H1 (cell line): ENCODE data around the gene FRMD4A. TPM values are rescaled to one million over a fixed set of nuclear protein-coding genes. Genes with fewer than 3 reads are reported as not detected.

Experiments
- CTCF ChIA-PET: fragments of 300-600 bp; sonication (Branson Sonifier 250); formaldehyde crosslinking; loops from one replicate; lab custom pipeline; 2021; ENCODE audit not compliant: partially characterized antibody; lab: Charles Lee
- POLR2A ChIA-PET: fragments of 300-600 bp; sonication (Branson Sonifier 250); formaldehyde crosslinking; loops from one replicate; lab custom pipeline; 2021; ENCODE audit warnings: inconsistent platforms; ENCODE audit not compliant: partially characterized antibody; lab: Charles Lee
- DNase-seq, 2 experiments: peaks; one replicate each; pipeline versions ENCODE4 v3.0.0 to v3.0.0-alpha.2; 2010 to 2022; ENCODE audit warnings: low spot score in 2 of 2, low read depth in 1 of 2, mixed read lengths in 1 of 2
- FAIRE-seq: peaks from 2 replicates; lab custom pipeline; 2011; peaks lifted over from hg19 to GRCh38; lab: Jason Lieb, UNC
- H2AFZ ChIP-seq: 2 replicates; pipeline ENCODE4 v1.8.1; 2012; ENCODE audit warnings: low read length, inconsistent platforms
- H2AK5ac ChIP-seq: 2 replicates; pipeline ENCODE4 v1.6.1; 2013; ENCODE audit warnings: low read depth, low read length
- H2BK120ac ChIP-seq: replicated peaks from 2 replicates; pipeline ENCODE3; 2013; ENCODE audit warnings: low read depth, low read length, inconsistent platforms
- H2BK12ac ChIP-seq: 2 replicates; pipeline ENCODE4 v1.6.1; 2013; ENCODE audit warnings: low read depth, low read length
- H2BK15ac ChIP-seq: 2 replicates; pipeline ENCODE4 v1.6.1; 2013; ENCODE audit warnings: low read length
- H2BK20ac ChIP-seq: 2 replicates; pipeline ENCODE4 v1.6.1; 2013; ENCODE audit warnings: low read length
- H2BK5ac ChIP-seq: 2 replicates; pipeline ENCODE4 v1.6.1; 2013; ENCODE audit warnings: low read depth, low read length
- H3K14ac ChIP-seq: 2 replicates; pipeline ENCODE4 v1.6.1; 2013; ENCODE audit warnings: inconsistent platforms; ENCODE audit not compliant: insufficient read length
- H3K18ac ChIP-seq: 2 replicates; pipeline ENCODE4 v1.6.1; 2013; ENCODE audit warnings: low read length; ENCODE audit errors: extremely low read depth
- H3K23ac ChIP-seq: 2 replicates; pipeline ENCODE4 v1.6.1; 2013; ENCODE audit warnings: inconsistent platforms; ENCODE audit not compliant: insufficient read length
- H3K23me2 ChIP-seq: 2 replicates; pipeline ENCODE4 v1.6.1; 2013; ENCODE audit warnings: low read depth, low read length
- H3K27ac ChIP-seq: 2 replicates; pipeline ENCODE4 v1.6.1; 2011; ENCODE audit warnings: low read depth, low read length, inconsistent platforms
- H3K27me3 ChIP-seq, 4 experiments: replicated peaks in 1 of 4; 1 replicate in 1 of 4; 2 replicates in 3 of 4; pipeline versions ENCODE4 v1.6.1 to v1.8.1; 2011 to 2013; ENCODE audit warnings: low read length in 3 of 4, mild to moderate bottlenecking in 3 of 4, inconsistent platforms in 2 of 4, mixed read lengths in 2 of 4, moderate library complexity in 1 of 4; ENCODE audit not compliant: control insufficient read depth in 3 of 4, insufficient read depth in 3 of 4; ENCODE audit errors: extremely low read depth in 1 of 4
- H3K36me3 ChIP-seq, 4 experiments: 2 replicates each; pipeline versions ENCODE4 v1.6.1 to v1.8.1; 2011 to 2013; ENCODE audit warnings: mild to moderate bottlenecking in 4 of 4, low read length in 3 of 4, moderate library complexity in 2 of 4, control low read depth in 1 of 4, inconsistent platforms in 1 of 4; ENCODE audit not compliant: insufficient read depth in 4 of 4, control insufficient read depth in 2 of 4
- H3K4ac ChIP-seq: replicated peaks from 2 replicates; pipeline ENCODE3; 2013; ENCODE audit warnings: low read length, low read depth, mixed read lengths, inconsistent platforms; ENCODE audit not compliant: insufficient read length
- H3K4me1 ChIP-seq, 4 experiments: replicated peaks in 1 of 4; 1 replicate in 1 of 4; 2 replicates in 3 of 4; pipeline versions ENCODE4 v1.6.1 to v1.8.1; 2011 to 2013; ENCODE audit warnings: low read length in 3 of 4, inconsistent platforms in 2 of 4, mixed read lengths in 1 of 4; ENCODE audit not compliant: insufficient read depth in 4 of 4, control insufficient read depth in 3 of 4
- H3K4me2 ChIP-seq, 2 experiments: 2 replicates each; pipeline versions ENCODE4 v1.6.1 to v1.8.1; 2011 to 2013; ENCODE audit warnings: low read depth in 2 of 2, low read length in 2 of 2, control low read depth in 1 of 2, inconsistent platforms in 1 of 2, mild to moderate bottlenecking in 1 of 2; ENCODE audit not compliant: insufficient read depth in 1 of 2
- H3K4me3 ChIP-seq, 4 experiments: fragments of 200-600, 300-600 bp in 1 of 4; sonication (generic), shearing (Covaris generic), sonication (Bioruptor Twin) in 1 of 4; 2 replicates each; pipeline versions ENCODE4 v1.5.1 to v1.8.1; 2011 to 2016; ENCODE audit warnings: low read length in 4 of 4, low read depth in 3 of 4, control low read depth in 2 of 4, inconsistent platforms in 2 of 4, mild to moderate bottlenecking in 2 of 4, mixed read lengths in 1 of 4, moderate library complexity in 1 of 4; ENCODE audit not compliant: insufficient read depth in 2 of 4; ENCODE audit errors: extremely low read depth in 1 of 4
- H3K56ac ChIP-seq: replicated peaks from 2 replicates; pipeline ENCODE3; 2013; ENCODE audit warnings: low read depth, mild to moderate bottlenecking, mixed read lengths, low read length, inconsistent platforms; ENCODE audit not compliant: insufficient read length
- H3K79me1 ChIP-seq: 2 replicates; pipeline ENCODE4 v1.6.1; 2013; ENCODE audit warnings: low read depth, low read length, control low read depth
- H3K79me2 ChIP-seq, 2 experiments: 2 replicates each; pipeline versions ENCODE4 v1.6.1 to v1.8.1; 2012 to 2013; ENCODE audit warnings: low read length in 2 of 2, mild to moderate bottlenecking in 2 of 2, inconsistent platforms in 1 of 2; ENCODE audit not compliant: insufficient read depth in 2 of 2, control insufficient read depth in 1 of 2
- H3K9ac ChIP-seq, 4 experiments: replicated peaks in 1 of 4; 1 replicate in 1 of 4; 2 replicates in 3 of 4; pipeline versions ENCODE4 v1.6.1 to v1.8.1; 2011 to 2013; ENCODE audit warnings: low read depth in 3 of 4, low read length in 3 of 4, control low read depth in 2 of 4, mild to moderate bottlenecking in 2 of 4, moderate library complexity in 2 of 4, inconsistent platforms in 1 of 4; ENCODE audit errors: extremely low read depth in 1 of 4
- H3K9me3 ChIP-seq, 2 experiments: 2 replicates each; pipeline versions ENCODE4 v1.6.1 to v1.8.1; 2012 to 2013; ENCODE audit warnings: mild to moderate bottlenecking in 2 of 2, moderate library complexity in 2 of 2, control low read depth in 1 of 2, inconsistent platforms in 1 of 2, low read depth in 1 of 2, low read length in 1 of 2, mixed read lengths in 1 of 2; ENCODE audit not compliant: insufficient read depth in 2 of 2
- H4K20me1 ChIP-seq, 2 experiments: replicated peaks in 1 of 2; 2 replicates each; pipeline versions ENCODE3 to v1.8.1; 2011 to 2013; ENCODE audit warnings: inconsistent platforms in 2 of 2, low read length in 2 of 2, mild to moderate bottlenecking in 1 of 2; ENCODE audit not compliant: insufficient read depth in 2 of 2, control insufficient read depth in 1 of 2
- H4K5ac ChIP-seq: 2 replicates; pipeline ENCODE4 v1.6.1; 2013; ENCODE audit warnings: low read length, low read depth, mixed read lengths, inconsistent platforms; ENCODE audit not compliant: insufficient read length
- H4K8ac ChIP-seq: 2 replicates; pipeline ENCODE4 v1.8.0; 2013; ENCODE audit warnings: mild to moderate bottlenecking, moderate library complexity, low read length, inconsistent platforms; ENCODE audit not compliant: insufficient read depth; ENCODE audit errors: extremely low read depth
- H4K91ac ChIP-seq: replicated peaks from 2 replicates; pipeline ENCODE3; 2013; ENCODE audit warnings: low read length, mixed read lengths, inconsistent platforms; ENCODE audit not compliant: insufficient read length
- ATF2 ChIP-seq: IDR thresholded peaks from 2 replicates; pipeline ENCODE4 v1.6.1; 2012; ENCODE audit warnings: low read length, inconsistent platforms
- CBX8 ChIP-seq: fragments of 300-800, 300-1000 bp; sonication (generic); IDR thresholded peaks from 2 replicates; pipeline ENCODE4 v1.7.1; 2016; ENCODE audit warnings: low read depth, low read length, borderline replicate concordance
- CREB1 ChIP-seq: IDR thresholded peaks from 2 replicates; pipeline ENCODE4 v1.6.1; 2012; ENCODE audit warnings: inconsistent platforms
- EZH2 ChIP-seq: fragments of 200-600 bp; sonication (generic); IDR thresholded peaks from 2 replicates; pipeline ENCODE4 v1.7.1; 2012; ENCODE audit warnings: low read depth, mild to moderate bottlenecking, moderate library complexity, low read length, inconsistent platforms; ENCODE audit not compliant: severe bottlenecking
- GTF2F1 ChIP-seq: IDR thresholded peaks from 2 replicates; pipeline ENCODE4 v1.6.1; 2012; ENCODE audit warnings: low read depth, low read length, improper control_type of control experiment, borderline replicate concordance
- JUN ChIP-seq: IDR thresholded peaks from 2 replicates; pipeline ENCODE4 v1.6.1; 2011; ENCODE audit warnings: low read depth, mild to moderate bottlenecking, improper control_type of control experiment, low read length
- NANOG ChIP-seq: IDR thresholded peaks from 2 replicates; pipeline ENCODE4 v1.6.1; 2011; ENCODE audit warnings: low read length, low read depth, mild to moderate bottlenecking, inconsistent platforms; ENCODE audit not compliant: insufficient read depth, poor library complexity, severe bottlenecking
- NRF1 ChIP-seq: IDR thresholded peaks from 2 replicates; pipeline ENCODE4 v1.6.1; 2011; ENCODE audit warnings: mild to moderate bottlenecking, low read depth, low read length, improper control_type of control experiment
- RFX5 ChIP-seq: IDR thresholded peaks from 2 replicates; pipeline ENCODE4 v1.6.1; 2011; ENCODE audit warnings: low read depth, low read length, improper control_type of control experiment, borderline replicate concordance
- SP1 ChIP-seq: IDR thresholded peaks from 2 replicates; pipeline ENCODE4 v1.6.1; 2011; ENCODE audit warnings: low read depth, low read length
- TAF7 ChIP-seq: optimal IDR thresholded peaks from 2 replicates; pipeline ENCODE3; 2011; ENCODE audit warnings: low read depth, mild to moderate bottlenecking, inconsistent platforms, low read length, moderate library complexity, borderline replicate concordance
- TEAD4 ChIP-seq: IDR thresholded peaks from 2 replicates; pipeline ENCODE4 v1.6.1; 2012; ENCODE audit warnings: low read depth, low read length, inconsistent platforms, mixed read lengths
- YY1 ChIP-seq: IDR thresholded peaks from 2 replicates; pipeline ENCODE4 v1.6.1; 2011; ENCODE audit warnings: low read depth, mild to moderate bottlenecking, low read length
- WGBS, 2 experiments: shearing (Covaris generic) in 1 of 2; methylation state at CpG; one replicate each; pipeline versions ENCODE4 v1.1.6 to v1.1.7; 2013 to 2015; ENCODE audit warnings: low lambda C conversion rate in 2 of 2, mixed read lengths in 2 of 2, inconsistent platforms in 1 of 2, low coverage in 1 of 2, missing lambda C conversion rate in 1 of 2; ENCODE audit not compliant: insufficient replicate concordance in 2 of 2, insufficient coverage in 1 of 2, insufficient read length in 1 of 2; ENCODE audit errors: extremely low coverage in 1 of 2, missing lambda C conversion rate in 1 of 2; 5-methylcytosine and 5-hydroxymethylcytosine counted together
- polyA plus RNA-seq, 7 experiments: library from polyadenylated mRNA; depleted of rRNA in 3 of 7; stranded (reverse) in 5 of 7; unstranded in 2 of 7; fragments of >200 nt in 5 of 7; fragments of 200-250 nt in 2 of 7; gene quantifications; 1 replicate in 5 of 7; 2 replicates in 1 of 7; 4 replicates in 1 of 7; pipeline versions ENCODE4 v1.2.1 to v1.2.3, GENCODE V29; 2011 to 2013; ENCODE audit warnings: missing spikeins in 2 of 7, mixed read lengths in 2 of 7
- total RNA-seq: library from RNA; stranded (reverse); fragmentation: NEBNext Ultra II Directional; extraction: Animal tissue kit (Norgen Biotek cat#: 25700); gene quantifications from 2 replicates; pipeline ENCODE4 v1.2.1, GENCODE V29; 2021

FRMD4A gene
- total and polyA plus RNA-seq, 2 of the 8 experiments (the other 6 are each of a cell fraction or from before 2014, with no cell fraction given), result 38.6 to 39.6 TPM

- Histone ChIP-seq H3K56ac (no peak overlapping the region), H2AFZ (no peak overlapping the region), H2AK5ac (no peak overlapping the region), H3K9ac (no peak overlapping the region), H3K79me2 (no peaks in the 10 kb centered on the region), H3K4me2 (no peak overlapping the region), H4K5ac (no peak overlapping the region), H4K91ac (no peak overlapping the region), H3K23me2 (no peaks in the 10 kb centered on the region), H2BK120ac (no peak overlapping the region), H2BK15ac (no peak overlapping the region), H3K4ac (no peak overlapping the region), H3K4me1 (no peaks in the 10 kb centered on the region), H3K27me3 (no peaks in the 10 kb centered on the region), H3K4me3 (no peak overlapping the region), H3K14ac (no peak overlapping the region), H2BK5ac (no peak overlapping the region), H2BK12ac (no peak overlapping the region), H3K36me3 (no peaks in the 10 kb centered on the region), H3K23ac (no peak overlapping the region), H4K20me1 (no peaks in the 10 kb centered on the region), H3K27ac (no peak overlapping the region), H3K9me3 (peaks cover 0 to 3% of the 10 kb centered on the region in 2 experiments; a peak in 1 of 4 replicates), H3K79me1 (no peaks in the 10 kb centered on the region; the same call in 1 of the 2 replicates), H2BK20ac (no peak overlapping the region), H3K18ac (no peak overlapping the region), H4K8ac (no peak overlapping the region)
- ChIA-PET CTCF (interaction anchor here (1.0 to 1.9 kb wide), 5 partner anchors 12 to 96 kb away, joined by 3 to 6 read pairs (median 5); no protein-coding TSS in a partner anchor), POLR2A (interaction anchor here (1.8 kb wide), 1 partner anchor 9 kb away, joined by 5 read pairs; no protein-coding TSS in a partner anchor)
- 88% methylated on average over 4 of the region's 4 CpGs; no CpG with 5 or more reads in 1 of the 2 experiments for WGBS, 2 experiments
- no peak for FAIRE-seq
- no peak for DNase-seq
- TF ChIP-seq NRF1, result no peak
- TF ChIP-seq YY1, result no peak
- TF ChIP-seq RFX5, result no peak
- TF ChIP-seq TAF7, result no peak
- no peak for TF ChIP-seq EZH2
- no peak for TF ChIP-seq CREB1
- TF ChIP-seq ATF2, result no peak
- TF ChIP-seq SP1, result no peak
- TF ChIP-seq GTF2F1, result no peak
- no peak for TF ChIP-seq JUN
- no peak for TF ChIP-seq NANOG
- TF ChIP-seq CBX8, result no peak
- no peak for TF ChIP-seq TEAD4
Measured at GRCh38 chr10:14080795-14081194, 249.9 kb downstream of the FRMD4A start.
